GM12878 (cell line): Measurements from ENCODE around the gene KCNN1. TPM values are rescaled to one million over a fixed set of nuclear protein-coding genes. Genes with fewer than 3 reads are reported as not detected.

Experiments
- BRCA1 ChIP-seq: IDR thresholded peaks from 2 replicates; pipeline ENCODE4 v1.6.1; 2011; ENCODE audit warnings: low read depth, low read length, improper control_type of control experiment
- CREM ChIP-seq: IDR thresholded peaks from 2 replicates; pipeline ENCODE4 v1.6.1; 2014; ENCODE audit warnings: antibody characterized with exemption, low read depth
- EED ChIP-seq: sonication (generic); IDR thresholded peaks from 2 replicates; pipeline ENCODE4 v1.6.1; 2016; ENCODE audit warnings: antibody characterized with exemption, low read depth
- EZH2 ChIP-seq: IDR thresholded peaks from 2 replicates; pipeline ENCODE4 v1.6.1; 2012; ENCODE audit warnings: low read depth, mild to moderate bottlenecking, control low read depth, inconsistent platforms, low read length, borderline replicate concordance; ENCODE audit not compliant: control insufficient read depth
- FOXK2 ChIP-seq: fragments of 450-650 bp; IDR thresholded peaks from 2 replicates; pipeline ENCODE4 v1.6.1; 2017; ENCODE audit warnings: mild to moderate bottlenecking, moderate library complexity
- IKZF1 ChIP-seq: fragments of 450-650 bp; conservative IDR thresholded peaks from 2 replicates; pipeline ENCODE4 v1.6.1; 2017; ENCODE audit warnings: antibody characterized with exemption, mild to moderate bottlenecking
- IRF3 ChIP-seq: fragments of 450-650 bp; IDR thresholded peaks from 2 replicates; pipeline ENCODE4 v1.6.1; 2014; ENCODE audit warnings: mild to moderate bottlenecking
- JUNB ChIP-seq: IDR thresholded peaks from 2 replicates; pipeline ENCODE4 v1.6.1; 2016; ENCODE audit warnings: antibody characterized with exemption, mild to moderate bottlenecking
- NFYA ChIP-seq: IDR thresholded peaks from 2 replicates; pipeline ENCODE4 v1.6.1; 2011; ENCODE audit warnings: low read depth, mild to moderate bottlenecking, low read length, improper control_type of control experiment, borderline replicate concordance
- POLR2A ChIP-seq: IDR thresholded peaks from 2 replicates; pipeline ENCODE4 v1.6.1; 2011; ENCODE audit warnings: low read depth, mild to moderate bottlenecking, low read length
- SREBF1 ChIP-seq: IDR thresholded peaks from 2 replicates; pipeline ENCODE4 v1.6.1; 2012; ENCODE audit warnings: mild to moderate bottlenecking, low read length
- TCF3 ChIP-seq: IDR thresholded peaks from 2 replicates; pipeline ENCODE4 v1.6.1; 2012; ENCODE audit warnings: low read depth, mild to moderate bottlenecking, low read length, borderline replicate concordance; ENCODE audit not compliant: insufficient read depth
- USF2 ChIP-seq: IDR thresholded peaks from 2 replicates; pipeline ENCODE4 v1.6.1; 2011; ENCODE audit warnings: low read depth, low read length, improper control_type of control experiment, borderline replicate concordance
- ZBED1 ChIP-seq: IDR thresholded peaks from 2 replicates; pipeline ENCODE4 v1.6.1; 2016; ENCODE audit warnings: borderline replicate concordance
- ZNF217 ChIP-seq: fragments of 450-650 bp; IDR thresholded peaks from 2 replicates; pipeline ENCODE4 v1.6.1; 2017; ENCODE audit warnings: antibody characterized with exemption, mild to moderate bottlenecking
- ZNF622 ChIP-seq: fragments of 450-650 bp; IDR thresholded peaks from 2 replicates; pipeline ENCODE4 v1.6.1; 2017; ENCODE audit warnings: mild to moderate bottlenecking, inconsistent platforms
- polyA plus RNA-seq, 11 experiments: library from polyadenylated mRNA; depleted of rRNA in 4 of 11; unstranded in 6 of 11; stranded (reverse) in 5 of 11; fragments of >200 nt; fragmentation: Nextera tagmentation in 4 of 11; fragmentation: Illumina TruSeq in 1 of 11; extraction: Ambion mirVana in 4 of 11; extraction: Trizol in 1 of 11; gene quantifications; 1 replicate in 1 of 11; 2 replicates in 10 of 11; pipeline versions ENCODE4 v1.2.1 to v1.2.3, GENCODE V29; 2011 to 2016; ENCODE audit warnings: inconsistent platforms in 2 of 11, missing spikeins in 2 of 11, low read depth in 1 of 11
- total RNA-seq, 4 experiments: library from RNA; depleted of rRNA in 3 of 4; stranded (reverse); fragments of >200 nt in 3 of 4; fragmentation: Illumina TruSeq in 1 of 4; extraction: Trizol in 1 of 4; gene quantifications; 2 replicates each; pipeline versions ENCODE4 v1.2.1 to v1.2.3, GENCODE V29; 2013 to 2021
- TF ChIP-seq, protein P1 (sequence below): fragments of 450-650 bp; IDR thresholded peaks from 2 replicates; pipeline ENCODE4 v1.6.1; 2016; ENCODE audit warnings: mild to moderate bottlenecking, moderate library complexity, borderline replicate concordance
- TF ChIP-seq, protein P2 (sequence below), 3 experiments: IDR thresholded peaks in 2 of 3; conservative IDR thresholded peaks in 1 of 3; 2 replicates each; pipeline ENCODE4 v1.5.1; 2011; ENCODE audit warnings: low read depth in 3 of 3, low read length in 3 of 3, mild to moderate bottlenecking in 3 of 3, control low read depth in 2 of 3, moderate library complexity in 2 of 3, inconsistent platforms in 1 of 3, mixed read lengths in 1 of 3; ENCODE audit not compliant: control insufficient read depth in 2 of 3, insufficient read depth in 1 of 3; ENCODE audit errors: extremely low read depth in 1 of 3
- TF ChIP-seq, protein P3 (sequence below): fragments of 450-650 bp; IDR thresholded peaks from 2 replicates; pipeline ENCODE4 v1.6.1; 2017; ENCODE audit warnings: mild to moderate bottlenecking, moderate library complexity

The KCNN1 gene
- total and polyA plus RNA-seq, 10 of the 15 experiments (the other 5 are each of a cell fraction or from before 2014, with no cell fraction given), result 0.02 to 0.95 (median 0.16) TPM; not detected in 1

GRCh38 chr19:18023622-18024251, 56.8 kb downstream of the KCNN1 start (continued):
- TF ChIP-seq, protein P1, sequence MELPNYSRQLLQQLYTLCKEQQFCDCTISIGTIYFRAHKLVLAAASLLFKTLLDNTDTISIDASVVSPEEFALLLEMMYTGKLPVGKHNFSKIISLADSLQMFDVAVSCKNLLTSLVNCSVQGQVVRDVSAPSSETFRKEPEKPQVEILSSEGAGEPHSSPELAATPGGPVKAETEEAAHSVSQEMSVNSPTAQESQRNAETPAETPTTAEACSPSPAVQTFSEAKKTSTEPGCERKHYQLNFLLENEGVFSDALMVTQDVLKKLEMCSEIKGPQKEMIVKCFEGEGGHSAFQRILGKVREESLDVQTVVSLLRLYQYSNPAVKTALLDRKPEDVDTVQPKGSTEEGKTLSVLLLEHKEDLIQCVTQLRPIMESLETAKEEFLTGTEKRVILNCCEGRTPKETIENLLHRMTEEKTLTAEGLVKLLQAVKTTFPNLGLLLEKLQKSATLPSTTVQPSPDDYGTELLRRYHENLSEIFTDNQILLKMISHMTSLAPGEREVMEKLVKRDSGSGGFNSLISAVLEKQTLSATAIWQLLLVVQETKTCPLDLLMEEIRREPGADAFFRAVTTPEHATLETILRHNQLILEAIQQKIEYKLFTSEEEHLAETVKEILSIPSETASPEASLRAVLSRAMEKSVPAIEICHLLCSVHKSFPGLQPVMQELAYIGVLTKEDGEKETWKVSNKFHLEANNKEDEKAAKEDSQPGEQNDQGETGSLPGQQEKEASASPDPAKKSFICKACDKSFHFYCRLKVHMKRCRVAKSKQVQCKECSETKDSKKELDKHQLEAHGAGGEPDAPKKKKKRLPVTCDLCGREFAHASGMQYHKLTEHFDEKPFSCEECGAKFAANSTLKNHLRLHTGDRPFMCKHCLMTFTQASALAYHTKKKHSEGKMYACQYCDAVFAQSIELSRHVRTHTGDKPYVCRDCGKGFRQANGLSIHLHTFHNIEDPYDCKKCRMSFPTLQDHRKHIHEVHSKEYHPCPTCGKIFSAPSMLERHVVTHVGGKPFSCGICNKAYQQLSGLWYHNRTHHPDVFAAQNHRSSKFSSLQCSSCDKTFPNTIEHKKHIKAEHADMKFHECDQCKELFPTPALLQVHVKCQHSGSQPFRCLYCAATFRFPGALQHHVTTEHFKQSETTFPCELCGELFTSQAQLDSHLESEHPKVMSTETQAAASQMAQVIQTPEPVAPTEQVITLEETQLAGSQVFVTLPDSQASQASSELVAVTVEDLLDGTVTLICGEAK, result peak; percentile 44; the same call in 1 of the 2 replicates
- TF ChIP-seq EED (0 out of 2 replicates have a peak, but pooled peaks have one; percentile 37), BRCA1 (no peak), IKZF1 (peak; percentile 89), TCF3 (no peak), JUNB (no peak), ZNF217 (no peak), USF2 (no peak), FOXK2 (0 out of 2 replicates have a peak, but pooled peaks have one; percentile 42), ZNF622 (no peak), ZBED1 (no peak), SREBF1 (no peak), CREM (peak; percentile 51; the same call in 1 of the 2 replicates), IRF3 (no peak), EZH2 (no peak), POLR2A (no peak; the same call in 1 of the 2 replicates), NFYA (no peak)
- TF ChIP-seq, protein P2, sequence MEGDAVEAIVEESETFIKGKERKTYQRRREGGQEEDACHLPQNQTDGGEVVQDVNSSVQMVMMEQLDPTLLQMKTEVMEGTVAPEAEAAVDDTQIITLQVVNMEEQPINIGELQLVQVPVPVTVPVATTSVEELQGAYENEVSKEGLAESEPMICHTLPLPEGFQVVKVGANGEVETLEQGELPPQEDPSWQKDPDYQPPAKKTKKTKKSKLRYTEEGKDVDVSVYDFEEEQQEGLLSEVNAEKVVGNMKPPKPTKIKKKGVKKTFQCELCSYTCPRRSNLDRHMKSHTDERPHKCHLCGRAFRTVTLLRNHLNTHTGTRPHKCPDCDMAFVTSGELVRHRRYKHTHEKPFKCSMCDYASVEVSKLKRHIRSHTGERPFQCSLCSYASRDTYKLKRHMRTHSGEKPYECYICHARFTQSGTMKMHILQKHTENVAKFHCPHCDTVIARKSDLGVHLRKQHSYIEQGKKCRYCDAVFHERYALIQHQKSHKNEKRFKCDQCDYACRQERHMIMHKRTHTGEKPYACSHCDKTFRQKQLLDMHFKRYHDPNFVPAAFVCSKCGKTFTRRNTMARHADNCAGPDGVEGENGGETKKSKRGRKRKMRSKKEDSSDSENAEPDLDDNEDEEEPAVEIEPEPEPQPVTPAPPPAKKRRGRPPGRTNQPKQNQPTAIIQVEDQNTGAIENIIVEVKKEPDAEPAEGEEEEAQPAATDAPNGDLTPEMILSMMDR (IDR thresholded peaks at IDR 0.05 in 2 of 3, conservative IDR thresholded peaks at IDR 0.05 in 1 of 3; ENCODE audit: control insufficient read depth in 2 of 3, extremely low read depth in 1 of 3, insufficient read depth in 1 of 3, low read depth in 3 of 3, low read length in 3 of 3), result no peak
- TF ChIP-seq, protein P3, sequence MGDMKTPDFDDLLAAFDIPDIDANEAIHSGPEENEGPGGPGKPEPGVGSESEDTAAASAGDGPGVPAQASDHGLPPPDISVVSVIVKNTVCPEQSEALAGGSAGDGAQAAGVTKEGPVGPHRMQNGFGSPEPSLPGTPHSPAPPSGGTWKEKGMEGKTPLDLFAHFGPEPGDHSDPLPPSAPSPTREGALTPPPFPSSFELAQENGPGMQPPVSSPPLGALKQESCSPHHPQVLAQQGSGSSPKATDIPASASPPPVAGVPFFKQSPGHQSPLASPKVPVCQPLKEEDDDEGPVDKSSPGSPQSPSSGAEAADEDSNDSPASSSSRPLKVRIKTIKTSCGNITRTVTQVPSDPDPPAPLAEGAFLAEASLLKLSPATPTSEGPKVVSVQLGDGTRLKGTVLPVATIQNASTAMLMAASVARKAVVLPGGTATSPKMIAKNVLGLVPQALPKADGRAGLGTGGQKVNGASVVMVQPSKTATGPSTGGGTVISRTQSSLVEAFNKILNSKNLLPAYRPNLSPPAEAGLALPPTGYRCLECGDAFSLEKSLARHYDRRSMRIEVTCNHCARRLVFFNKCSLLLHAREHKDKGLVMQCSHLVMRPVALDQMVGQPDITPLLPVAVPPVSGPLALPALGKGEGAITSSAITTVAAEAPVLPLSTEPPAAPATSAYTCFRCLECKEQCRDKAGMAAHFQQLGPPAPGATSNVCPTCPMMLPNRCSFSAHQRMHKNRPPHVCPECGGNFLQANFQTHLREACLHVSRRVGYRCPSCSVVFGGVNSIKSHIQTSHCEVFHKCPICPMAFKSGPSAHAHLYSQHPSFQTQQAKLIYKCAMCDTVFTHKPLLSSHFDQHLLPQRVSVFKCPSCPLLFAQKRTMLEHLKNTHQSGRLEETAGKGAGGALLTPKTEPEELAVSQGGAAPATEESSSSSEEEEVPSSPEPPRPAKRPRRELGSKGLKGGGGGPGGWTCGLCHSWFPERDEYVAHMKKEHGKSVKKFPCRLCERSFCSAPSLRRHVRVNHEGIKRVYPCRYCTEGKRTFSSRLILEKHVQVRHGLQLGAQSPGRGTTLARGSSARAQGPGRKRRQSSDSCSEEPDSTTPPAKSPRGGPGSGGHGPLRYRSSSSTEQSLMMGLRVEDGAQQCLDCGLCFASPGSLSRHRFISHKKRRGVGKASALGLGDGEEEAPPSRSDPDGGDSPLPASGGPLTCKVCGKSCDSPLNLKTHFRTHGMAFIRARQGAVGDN, result peak; percentile 95
